Fibroblast of villous mesenchyme (primary cell): ENCODE results near the gene PCA3. TPM values are rescaled to one million over a fixed set of nuclear protein-coding genes. Genes with fewer than 3 reads are reported as not detected.

Experiments
- DNase-seq: peaks from one replicate; pipeline ENCODE4 v3.0.0-alpha.2; 2010; ENCODE audit warnings: low read depth
- H3K4me3 ChIP-seq: 2 replicates; pipeline ENCODE4 v1.5.1; 2011; ENCODE audit warnings: low read depth, mild to moderate bottlenecking, low read length
- total RNA-seq: library from RNA; depleted of rRNA; stranded (reverse); fragments of >200 nt; gene quantifications from 2 replicates; pipeline ENCODE4 v1.2.3, GENCODE V29; 2012
- TF ChIP-seq, protein P1 (sequence below): IDR thresholded peaks from 2 replicates; pipeline ENCODE4 v1.5.1; 2012; ENCODE audit warnings: low read depth, mild to moderate bottlenecking, low read length; ENCODE audit not compliant: insufficient read depth

PCA3 gene
- total RNA-seq, 1 donor: not detected

DNA sequence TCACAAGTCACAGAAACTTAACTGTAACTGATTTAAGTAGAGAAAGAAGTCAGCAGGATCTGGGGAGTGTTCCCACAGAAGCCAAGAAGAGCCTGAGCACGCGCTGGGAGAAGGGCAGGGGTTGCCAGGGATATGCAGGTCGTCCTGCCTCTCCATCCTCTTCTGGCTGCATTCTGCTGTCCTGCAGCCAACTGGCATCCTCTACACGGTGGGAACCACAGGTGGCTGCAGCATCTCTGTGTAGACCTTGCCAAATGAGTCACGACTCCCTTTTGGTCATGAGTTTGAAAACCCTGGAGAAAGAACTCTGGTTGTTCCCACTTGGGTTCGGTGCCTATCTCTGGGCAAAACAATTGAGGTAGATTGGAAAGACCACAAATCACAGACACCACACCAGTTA, 38.4 kb upstream of the PCA3 start:
- no peak for DNase-seq
- H3K4me3 ChIP-seq: no peak overlapping the region
- TF ChIP-seq, protein P1, sequence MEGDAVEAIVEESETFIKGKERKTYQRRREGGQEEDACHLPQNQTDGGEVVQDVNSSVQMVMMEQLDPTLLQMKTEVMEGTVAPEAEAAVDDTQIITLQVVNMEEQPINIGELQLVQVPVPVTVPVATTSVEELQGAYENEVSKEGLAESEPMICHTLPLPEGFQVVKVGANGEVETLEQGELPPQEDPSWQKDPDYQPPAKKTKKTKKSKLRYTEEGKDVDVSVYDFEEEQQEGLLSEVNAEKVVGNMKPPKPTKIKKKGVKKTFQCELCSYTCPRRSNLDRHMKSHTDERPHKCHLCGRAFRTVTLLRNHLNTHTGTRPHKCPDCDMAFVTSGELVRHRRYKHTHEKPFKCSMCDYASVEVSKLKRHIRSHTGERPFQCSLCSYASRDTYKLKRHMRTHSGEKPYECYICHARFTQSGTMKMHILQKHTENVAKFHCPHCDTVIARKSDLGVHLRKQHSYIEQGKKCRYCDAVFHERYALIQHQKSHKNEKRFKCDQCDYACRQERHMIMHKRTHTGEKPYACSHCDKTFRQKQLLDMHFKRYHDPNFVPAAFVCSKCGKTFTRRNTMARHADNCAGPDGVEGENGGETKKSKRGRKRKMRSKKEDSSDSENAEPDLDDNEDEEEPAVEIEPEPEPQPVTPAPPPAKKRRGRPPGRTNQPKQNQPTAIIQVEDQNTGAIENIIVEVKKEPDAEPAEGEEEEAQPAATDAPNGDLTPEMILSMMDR: no peak

DNA sequence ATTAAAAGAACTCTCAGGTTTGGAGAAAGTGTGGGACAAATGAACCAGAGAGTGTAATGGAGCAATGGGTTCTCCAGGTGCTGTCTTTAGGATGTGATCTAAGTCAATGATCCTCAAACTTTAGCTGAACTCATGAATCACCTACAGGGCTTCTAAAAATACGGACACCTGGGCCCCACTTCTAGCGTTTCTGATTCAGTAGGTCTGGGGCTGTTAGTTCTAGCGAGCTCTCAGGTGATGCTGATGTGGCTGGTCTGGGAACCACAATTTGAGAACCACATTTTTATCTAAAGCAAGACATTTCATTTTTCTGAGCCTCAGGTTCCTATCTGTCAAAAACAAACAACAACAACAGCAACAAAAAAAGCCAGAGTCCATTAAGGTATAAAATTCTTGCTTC, 35.1 kb upstream of the PCA3 start:
- H3K4me3 ChIP-seq: no peak overlapping the region
- DNase-seq: no peak
- TF ChIP-seq, protein P1: no peak

DNA sequence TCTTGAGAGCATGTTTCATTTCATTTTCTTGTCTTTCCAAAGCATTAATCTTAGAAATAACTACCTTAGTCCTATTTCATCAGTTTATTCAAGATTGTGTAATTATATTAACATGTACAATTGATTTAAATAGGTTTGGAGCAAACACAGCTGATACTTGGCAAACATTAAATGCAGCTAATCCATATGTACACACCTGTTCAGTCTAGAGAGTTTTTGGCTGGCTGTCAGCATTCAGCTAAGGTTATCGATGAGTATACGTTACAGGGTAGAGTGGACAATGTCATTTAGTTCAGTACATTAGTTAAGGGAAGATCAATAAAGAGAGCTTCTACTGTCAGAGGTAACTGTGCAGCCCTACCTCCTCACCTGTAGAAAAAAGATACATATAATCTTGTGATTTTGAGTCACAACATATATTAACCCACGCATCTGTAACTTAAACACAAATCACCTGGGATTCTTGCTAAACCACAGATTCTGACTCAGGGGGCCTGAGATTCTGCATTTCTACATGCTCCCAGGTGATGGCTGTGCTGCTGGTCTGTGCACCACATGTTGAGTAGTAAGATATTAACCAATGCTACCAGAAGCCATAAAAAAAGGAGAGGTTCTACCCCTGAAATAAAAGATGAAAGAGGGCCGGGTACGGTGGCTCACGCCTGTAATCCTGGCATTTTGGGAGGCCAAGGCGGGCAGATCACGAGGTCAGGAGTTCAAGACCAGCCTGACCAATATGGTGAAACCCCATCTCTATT, 34.1 kb upstream of the PCA3 start:
- no peak overlapping the region for H3K4me3 ChIP-seq
- TF ChIP-seq, protein P1: no peak
- DNase-seq: no peak

DNA sequence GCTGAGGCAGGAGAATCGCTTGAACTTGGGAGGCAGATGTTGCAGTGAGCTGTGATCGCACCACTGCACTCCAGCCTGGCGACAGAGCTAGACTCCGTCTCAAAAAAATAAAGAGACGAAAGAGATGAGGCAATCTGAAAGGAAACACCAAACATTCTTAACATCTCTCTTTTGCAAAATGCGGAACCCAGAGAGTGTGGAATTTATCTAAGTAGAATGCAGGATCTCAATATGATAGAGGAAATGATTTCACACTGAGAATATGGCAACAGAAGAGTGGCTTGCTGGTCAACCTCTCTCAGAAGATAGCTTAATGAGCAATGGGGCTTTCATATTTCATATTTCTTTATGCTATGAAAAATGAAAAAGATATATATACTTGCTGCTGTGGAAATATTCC, 33.4 kb upstream of the PCA3 start:
- H3K4me3 ChIP-seq: no peak overlapping the region
- DNase-seq: no peak
- TF ChIP-seq, protein P1: no peak

DNA sequence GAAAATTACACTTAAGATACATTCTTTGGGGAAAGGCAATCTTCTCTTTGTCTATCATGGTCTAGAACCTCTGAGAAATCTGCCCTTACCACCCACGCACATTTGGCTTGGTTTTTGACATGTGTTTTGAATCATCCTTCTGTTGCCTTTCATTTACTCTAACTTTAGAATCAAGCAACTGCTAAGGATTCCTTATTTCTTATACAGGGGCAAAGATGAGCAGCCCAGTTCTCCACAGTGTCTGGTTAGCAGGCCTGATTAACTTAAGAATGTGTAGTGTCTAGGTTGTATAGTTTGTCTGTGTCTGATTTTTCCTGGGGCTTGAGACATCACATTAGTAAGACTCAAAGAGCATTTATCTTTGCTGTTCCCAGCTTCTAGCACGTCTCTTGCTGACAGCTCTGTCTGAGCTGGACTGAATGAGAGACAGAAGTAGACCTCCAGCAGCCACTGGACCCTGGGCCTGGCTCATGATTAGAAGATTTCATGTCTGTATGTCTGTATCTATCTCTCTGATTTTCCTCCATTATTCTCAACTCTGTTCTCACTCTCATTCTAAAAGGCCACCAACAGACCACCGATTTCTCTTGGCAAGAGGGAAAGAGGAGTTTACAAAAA, 31.8 kb upstream of the PCA3 start:
- DNase-seq: no peak
- TF ChIP-seq, protein P1: no peak
- no peak overlapping the region for H3K4me3 ChIP-seq

DNA sequence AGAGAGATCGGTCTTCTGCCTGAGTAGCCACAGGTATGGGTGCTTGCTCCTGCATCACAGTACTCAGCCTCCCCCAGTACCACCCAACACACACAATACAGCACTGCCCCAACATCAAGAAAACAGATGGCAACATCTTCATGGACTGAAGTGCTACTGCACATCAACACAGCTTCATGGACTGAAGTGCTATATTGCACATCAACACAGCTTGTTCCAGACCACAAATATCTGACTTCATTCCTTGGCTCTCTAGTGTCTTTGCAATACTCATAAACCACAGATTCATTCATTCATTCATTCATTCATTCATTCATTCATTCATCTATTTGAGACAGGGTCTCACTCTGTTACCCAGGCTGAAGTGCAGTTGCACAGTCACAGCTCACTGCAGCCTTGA, 31.1 kb upstream of the PCA3 start:
- DNase-seq: no peak
- no peak overlapping the region for H3K4me3 ChIP-seq
- TF ChIP-seq, protein P1: no peak
